GM18505 (cell line): Measurements from ENCODE around the gene PRXL2B.

Experiments used
- ATAC-seq: cut with Tn5 transposase; IDR thresholded peaks from one replicate; pipeline ENCODE4 v1.9.1; 2021; ENCODE audit not compliant: unreplicated experiment
- POLR2A ChIP-seq: IDR thresholded peaks from 4 replicates; pipeline ENCODE4 v1.6.1; 2011; ENCODE audit warnings: borderline replicate concordance; ENCODE audit not compliant: insufficient read depth, insufficient read length; ENCODE audit errors: extremely low read depth

Gene PRXL2B

GRCh38 chr1:2555634-2556276, 30.8 kb upstream of the PRXL2B start:
- TF ChIP-seq POLR2A, result peak; percentile 70
- no peak for ATAC-seq

GRCh38 chr1:2556277-2556677, 30.3 kb upstream of the PRXL2B start, which contains the start of gene TNFRSF14:
TNFRSF14 (plus strand) TSS chr1:2556371; CDS start chr1:2556665, 294 bp downstream.
- TF ChIP-seq POLR2A, result no peak
- ATAC-seq, result no peak

GRCh38 chr1:2556678-2557481, 29.7 kb upstream of the PRXL2B start:
- no peak for ATAC-seq
- no peak for TF ChIP-seq POLR2A

DNA sequence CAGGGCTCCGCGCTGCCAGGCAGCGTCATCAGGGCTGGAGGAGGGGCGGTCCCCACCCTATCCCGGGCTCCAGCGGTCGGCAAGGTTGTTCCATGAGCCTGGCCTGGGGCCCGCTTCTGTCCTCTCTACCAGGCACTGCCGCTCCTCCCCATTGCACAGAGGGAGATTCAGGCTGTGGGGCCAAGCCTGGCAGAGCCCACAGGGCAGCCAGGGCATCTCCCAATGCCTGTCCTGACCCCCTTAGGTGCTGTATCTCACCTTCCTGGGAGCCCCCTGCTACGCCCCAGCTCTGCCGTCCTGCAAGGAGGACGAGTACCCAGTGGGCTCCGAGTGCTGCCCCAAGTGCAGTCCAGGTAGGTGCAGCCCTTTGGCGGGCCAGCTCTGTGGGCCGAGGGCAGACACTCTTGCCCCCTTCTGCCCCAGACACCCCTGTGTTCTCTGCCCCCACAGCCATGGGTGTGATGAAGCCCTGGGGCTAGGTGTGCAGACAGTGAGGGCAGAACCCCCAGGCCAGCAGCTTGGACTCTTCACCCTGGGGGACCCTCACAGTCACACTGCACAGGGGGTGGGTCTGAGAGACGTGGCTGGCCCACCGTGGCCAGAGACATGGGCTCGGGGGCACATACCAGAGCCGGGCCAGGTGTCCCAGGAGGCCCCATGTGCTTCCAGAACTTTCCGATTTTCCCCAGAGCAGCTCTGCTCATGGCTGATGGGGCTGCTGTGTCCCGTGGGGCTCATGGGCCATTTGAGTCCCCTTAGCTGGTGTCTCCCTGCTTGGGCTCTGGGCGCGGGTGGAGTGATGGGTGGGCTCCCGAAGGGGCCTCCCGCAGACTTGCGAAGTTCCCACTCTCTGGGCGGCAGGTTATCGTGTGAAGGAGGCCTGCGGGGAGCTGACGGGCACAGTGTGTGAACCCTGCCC, 28.8 kb upstream of the PRXL2B start:
- no peak for ATAC-seq
- no peak for TF ChIP-seq POLR2A

GRCh38 chr1:2558420-2558819, 28.2 kb upstream of the PRXL2B start:
- no peak for ATAC-seq
- TF ChIP-seq POLR2A, result no peak

- TF ChIP-seq POLR2A, result no peak
- no peak for ATAC-seq
These were observed 27.7 kb upstream of the PRXL2B start for GRCh38 chr1:2558861-2559260.

DNA sequence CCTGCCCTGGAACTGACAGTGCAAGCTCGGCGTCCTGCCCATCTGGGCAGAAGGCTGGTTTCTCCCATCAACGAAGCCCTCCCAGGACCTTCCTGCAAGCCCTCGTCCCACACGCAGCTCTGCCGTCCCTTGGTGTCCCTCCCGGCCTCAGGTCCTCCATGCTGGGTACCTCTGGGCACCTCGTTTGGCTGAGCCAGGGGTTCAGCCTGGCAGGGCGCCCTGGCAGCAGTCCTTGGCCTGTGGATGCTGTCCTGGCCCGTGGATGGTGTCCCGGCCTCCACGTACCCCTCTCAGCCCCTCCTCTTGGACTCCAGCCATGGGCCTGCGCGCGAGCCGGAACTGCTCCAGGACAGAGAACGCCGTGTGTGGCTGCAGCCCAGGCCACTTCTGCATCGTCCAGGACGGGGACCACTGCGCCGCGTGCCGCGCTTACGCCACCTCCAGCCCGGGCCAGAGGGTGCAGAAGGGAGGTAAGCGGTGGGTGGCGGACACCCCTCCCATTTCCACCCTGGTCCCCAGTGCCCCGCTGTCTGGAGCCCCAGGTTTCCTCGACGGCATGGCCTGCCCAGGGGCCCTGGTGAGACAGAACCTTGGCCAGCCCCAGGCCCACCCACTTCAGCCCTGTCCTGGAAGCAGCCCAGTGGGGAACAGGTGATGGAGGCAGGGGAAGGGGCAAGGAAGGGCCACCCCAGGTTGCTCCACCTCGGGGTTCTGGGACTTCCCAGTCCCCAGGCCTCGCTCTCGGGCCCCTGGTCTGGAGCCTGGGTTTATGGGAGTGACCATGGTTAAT, 26.9 kb upstream of the PRXL2B start:
- no peak for TF ChIP-seq POLR2A
- no peak for ATAC-seq

DNA sequence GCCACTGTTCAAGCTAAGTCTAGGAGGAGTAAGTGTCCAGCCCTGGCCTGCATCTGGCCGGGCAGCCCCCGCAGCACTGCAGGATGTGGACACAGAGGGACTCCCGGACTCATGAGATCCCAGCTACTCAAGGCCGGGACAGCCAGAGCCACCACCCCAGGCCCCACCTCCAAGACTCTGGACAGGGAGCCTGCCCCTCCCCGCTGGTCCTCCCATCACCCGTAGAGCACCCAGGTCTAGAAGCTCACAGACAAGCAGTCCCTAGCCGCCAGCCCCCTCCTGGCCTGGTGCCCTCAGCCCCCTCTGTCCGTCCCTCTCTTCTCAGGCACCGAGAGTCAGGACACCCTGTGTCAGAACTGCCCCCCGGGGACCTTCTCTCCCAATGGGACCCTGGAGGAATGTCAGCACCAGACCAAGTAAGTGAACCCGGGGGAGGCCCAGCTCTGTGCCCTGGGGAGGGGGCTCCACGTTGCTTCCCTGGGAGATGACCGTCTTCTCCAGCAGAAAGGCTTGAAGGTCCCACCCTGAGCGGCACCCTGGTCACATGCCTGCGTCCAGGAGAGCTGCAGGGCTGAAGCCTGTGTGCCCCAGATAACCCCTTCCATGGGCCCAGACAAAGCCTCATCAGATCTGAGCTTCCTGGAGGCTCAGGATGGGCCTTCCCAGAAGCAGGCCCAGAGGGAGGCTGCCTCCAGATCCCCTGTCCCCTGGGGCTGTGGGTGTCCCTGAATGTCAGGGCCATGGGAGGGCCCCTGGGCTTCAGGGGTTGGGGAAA, 26.1 kb upstream of the PRXL2B start:
- no peak for TF ChIP-seq POLR2A
- ATAC-seq, result no peak

GRCh38 chr1:2561446-2561845, 25.1 kb upstream of the PRXL2B start:
- no peak for TF ChIP-seq POLR2A
- no peak for ATAC-seq

GRCh38 chr1:2561898-2562895, 24.4 kb upstream of the PRXL2B start:
- TF ChIP-seq POLR2A, result peak; percentile 20
- ATAC-seq, result no peak

DNA sequence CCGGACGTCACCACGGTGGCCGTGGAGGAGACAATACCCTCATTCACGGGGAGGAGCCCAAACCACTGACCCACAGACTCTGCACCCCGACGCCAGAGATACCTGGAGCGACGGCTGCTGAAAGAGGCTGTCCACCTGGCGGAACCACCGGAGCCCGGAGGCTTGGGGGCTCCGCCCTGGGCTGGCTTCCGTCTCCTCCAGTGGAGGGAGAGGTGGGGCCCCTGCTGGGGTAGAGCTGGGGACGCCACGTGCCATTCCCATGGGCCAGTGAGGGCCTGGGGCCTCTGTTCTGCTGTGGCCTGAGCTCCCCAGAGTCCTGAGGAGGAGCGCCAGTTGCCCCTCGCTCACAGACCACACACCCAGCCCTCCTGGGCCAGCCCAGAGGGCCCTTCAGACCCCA, 23.4 kb upstream of the PRXL2B start:
- no peak for TF ChIP-seq POLR2A
- ATAC-seq, result no peak

GRCh38 chr1:2564006-2564814, 22.4 kb upstream of the PRXL2B start:
- TF ChIP-seq POLR2A, result no peak
- ATAC-seq, result no peak
